B cell (primary cell): ENCODE data around the gene CS. TPM values are rescaled to one million over a fixed set of nuclear protein-coding genes. Genes with fewer than 3 reads are reported as not detected.

Experiments
- ATAC-seq: fragments of 200-7000 bp; cut with Tn5 transposase; one replicate; pipeline ENCODE4 v1.10.0; 2021; ENCODE audit warnings: low read depth, mild to moderate bottlenecking, moderate number of reproducible peaks, moderate library complexity
- CTCF ChIA-PET: fragments of 350-600 bp; sonication (Branson Sonifier 250); formaldehyde crosslinking; loops from one replicate; lab custom pipeline; 2021; ENCODE audit warnings: antibody characterized with exemption, inconsistent platforms; lab: Charles Lee
- POLR2A ChIA-PET: fragments of 350-600 bp; sonication (Branson Sonifier 250); formaldehyde crosslinking; loops from one replicate; lab custom pipeline; 2021; ENCODE audit warnings: antibody characterized with exemption; lab: Charles Lee
- DNase-seq: peaks from one replicate; pipeline ENCODE4 v3.0.0; 2013
- H2AFZ ChIP-seq: 2 replicates; pipeline ENCODE4 v1.6.1; 2012; ENCODE audit warnings: mild to moderate bottlenecking, low read depth, low read length; ENCODE audit not compliant: insufficient read depth, poor library complexity, severe bottlenecking
- H3K27ac ChIP-seq, 2 donors: 1 replicate in 1 of 2; 2 replicates in 1 of 2; pipeline ENCODE4 v1.5.1; 2012 to 2013; ENCODE audit warnings: low read length in 2 of 2, mild to moderate bottlenecking in 2 of 2, moderate library complexity in 1 of 2
- H3K27me3 ChIP-seq, 4 experiments: fragments of 200-600 bp in 1 of 4; sonication (generic) in 1 of 4; replicated peaks in 1 of 4; 1 replicate in 2 of 4; 2 replicates in 2 of 4; pipeline versions ENCODE4 v1.6.1 to v1.7.0; 2013 to 2016; ENCODE audit warnings: low read length in 3 of 4, mild to moderate bottlenecking in 2 of 4, mixed read lengths in 1 of 4, moderate library complexity in 1 of 4; ENCODE audit not compliant: insufficient read depth in 4 of 4, control insufficient read depth in 3 of 4; ENCODE audit errors: control extremely low read depth in 1 of 4
- H3K36me3 ChIP-seq, 2 experiments: replicated peaks in 1 of 2; 1 replicate in 1 of 2; 2 replicates in 1 of 2; pipeline versions ENCODE4 v1.6.1 to v1.7.1; 2013; ENCODE audit warnings: low read length in 1 of 2; ENCODE audit not compliant: insufficient read depth in 2 of 2, control insufficient read depth in 1 of 2; ENCODE audit errors: control extremely low read depth in 1 of 2, extremely low read depth in 1 of 2
- H3K4me1 ChIP-seq, 2 donors: fragments of 200-600 bp in 1 of 2; sonication (generic) in 1 of 2; 1 replicate in 1 of 2; 2 replicates in 1 of 2; pipeline versions ENCODE4 v1.5.1 to v1.6.1; 2013 to 2017; ENCODE audit warnings: low read length in 2 of 2; ENCODE audit not compliant: control insufficient read depth in 2 of 2, insufficient read depth in 2 of 2
- H3K4me2 ChIP-seq: replicated peaks from 2 replicates; pipeline ENCODE3; 2012; ENCODE audit warnings: mild to moderate bottlenecking, low read depth, low read length; ENCODE audit not compliant: poor library complexity, severe bottlenecking
- H3K4me3 ChIP-seq, 5 experiments: fragments of 200-600 bp in 1 of 5; sonication (generic) in 1 of 5; 1 replicate in 3 of 5; 2 replicates in 2 of 5; pipeline versions ENCODE4 v1.5.1 to v1.7.0; 2011 to 2016; ENCODE audit warnings: low read length in 4 of 5, mild to moderate bottlenecking in 4 of 5, low read depth in 2 of 5, control low read depth in 1 of 5, moderate library complexity in 1 of 5; ENCODE audit not compliant: insufficient read depth in 1 of 5; ENCODE audit errors: control extremely low read depth in 1 of 5, extremely low read depth in 1 of 5
- H3K79me2 ChIP-seq: fragments of 200-600 bp; sonication (generic); one replicate; pipeline ENCODE4 v1.6.0; 2016; ENCODE audit warnings: low read length; ENCODE audit not compliant: control insufficient read depth, insufficient read depth
- H3K9ac ChIP-seq: fragments of 200-600 bp; sonication (generic); 2 replicates; pipeline ENCODE4 v1.6.1; 2017; ENCODE audit warnings: mild to moderate bottlenecking, low read length, moderate library complexity
- H3K9me3 ChIP-seq, 3 donors: one replicate each; pipeline versions ENCODE4 v1.6.1 to v1.7.1; 2013; ENCODE audit warnings: low read length in 2 of 3; ENCODE audit not compliant: control insufficient read depth in 2 of 3, insufficient read depth in 1 of 3; ENCODE audit errors: control extremely low read depth in 1 of 3
- H4K20me1 ChIP-seq: 2 replicates; pipeline ENCODE4 v1.6.0; 2012; ENCODE audit warnings: mild to moderate bottlenecking, low read length; ENCODE audit not compliant: insufficient read depth, control insufficient read depth, poor library complexity, severe bottlenecking
- H3K27ac Mint-ChIP-seq: one replicate; pipeline ENCODE4 v1.8.0; 2021; ENCODE audit warnings: mixed read lengths
- H3K27me3 Mint-ChIP-seq: one replicate; pipeline ENCODE4 v1.8.0; 2021; ENCODE audit warnings: mixed read lengths
- H3K4me1 Mint-ChIP-seq: one replicate; pipeline ENCODE4 v1.8.0; 2021; ENCODE audit warnings: mixed read lengths
- H3K4me3 Mint-ChIP-seq: one replicate; pipeline ENCODE4 v1.8.0; 2021; ENCODE audit warnings: mixed read lengths
- H3K9me3 Mint-ChIP-seq: one replicate; pipeline ENCODE4 v1.8.0; 2022; ENCODE audit warnings: mixed read lengths; ENCODE audit not compliant: insufficient read depth
- EZH2 ChIP-seq: IDR thresholded peaks from 2 replicates; pipeline ENCODE4 v1.6.1; 2012; ENCODE audit warnings: borderline replicate concordance, low read depth, mild to moderate bottlenecking, moderate library complexity, low read length; ENCODE audit not compliant: insufficient read depth, poor library complexity, severe bottlenecking
- WGBS: methylation state at CpG from one replicate; pipeline ENCODE4 v1.1.5; 2013; ENCODE audit warnings: missing lambda C conversion rate; ENCODE audit not compliant: insufficient coverage; 5-methylcytosine and 5-hydroxymethylcytosine counted together
- intact Hi-C: fragments of 100-400 bp; cut with micrococcal nuclease; formaldehyde crosslinking; loops from one replicate; pipeline ENCODE4 v1.10.0; 2022
- polyA plus RNA-seq: library from polyadenylated mRNA; depleted of rRNA; stranded (reverse); fragments of >200 nt; gene quantifications from 2 replicates; pipeline ENCODE4 v1.2.3, GENCODE V29; 2012
- total RNA-seq, 2 donors: library from RNA; stranded (reverse); fragments of 120-200 nt in 1 of 2; gene quantifications; 1 replicate in 1 of 2; 2 replicates in 1 of 2; pipeline versions ENCODE4 v1.2.3 to v1.2.4, GENCODE V29; 2013 to 2022
- TF ChIP-seq, protein P1 (sequence below): fragments of 200-600 bp; IDR thresholded peaks from one replicate; pipeline ENCODE4 v1.8.0; 2022; ENCODE audit warnings: antibody characterized with exemption, mild to moderate bottlenecking

CS gene
- total and polyA plus RNA-seq, 2 donors (not counting 1 experiment from before 2014, with no cell fraction given) = 114 to 154 TPM

DNA sequence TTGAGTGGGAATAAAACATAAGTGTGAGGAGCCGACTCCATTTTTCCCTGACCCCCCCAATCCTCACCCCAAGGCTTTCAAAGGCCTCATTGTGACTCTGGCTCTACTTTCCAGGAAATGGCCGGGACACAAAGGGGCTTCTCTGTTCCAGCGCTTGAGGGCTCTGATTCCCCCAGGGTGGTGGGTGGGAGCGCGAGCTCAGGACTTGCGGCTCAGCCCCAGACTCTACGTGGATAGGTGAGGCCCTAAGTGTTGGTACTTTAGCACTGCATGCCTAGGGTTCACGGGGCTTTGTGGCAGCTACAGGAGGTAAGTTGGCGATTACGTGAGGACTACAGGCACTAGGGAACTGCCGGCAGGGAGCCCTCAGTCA is 15.1 kb upstream of the CS start:
- Histone ChIP-seq H3K27me3 (no peaks in the 10 kb centered on the region), H3K9me3 (no peaks in the 10 kb centered on the region), H3K27ac (peak overlapping the region; percentile 67 to 90), H3K9ac (peak overlapping the region; percentile 82), H3K4me3 (peak overlapping the region; percentile 78 to 94 (median 91)), H3K4me2 (peak overlapping the region; percentile 91), H3K4me1 (peaks cover 12 to 15% of the 10 kb centered on the region in 2 donors), H3K79me2 (peaks cover 20% of the 10 kb centered on the region), H4K20me1 (no peaks in the 10 kb centered on the region), H2AFZ (peak overlapping the region; percentile 95), H3K36me3 (peaks cover 8 to 28% of the 10 kb centered on the region in 2 experiments)
- no peak for TF ChIP-seq EZH2
- TF ChIP-seq, protein P1, sequence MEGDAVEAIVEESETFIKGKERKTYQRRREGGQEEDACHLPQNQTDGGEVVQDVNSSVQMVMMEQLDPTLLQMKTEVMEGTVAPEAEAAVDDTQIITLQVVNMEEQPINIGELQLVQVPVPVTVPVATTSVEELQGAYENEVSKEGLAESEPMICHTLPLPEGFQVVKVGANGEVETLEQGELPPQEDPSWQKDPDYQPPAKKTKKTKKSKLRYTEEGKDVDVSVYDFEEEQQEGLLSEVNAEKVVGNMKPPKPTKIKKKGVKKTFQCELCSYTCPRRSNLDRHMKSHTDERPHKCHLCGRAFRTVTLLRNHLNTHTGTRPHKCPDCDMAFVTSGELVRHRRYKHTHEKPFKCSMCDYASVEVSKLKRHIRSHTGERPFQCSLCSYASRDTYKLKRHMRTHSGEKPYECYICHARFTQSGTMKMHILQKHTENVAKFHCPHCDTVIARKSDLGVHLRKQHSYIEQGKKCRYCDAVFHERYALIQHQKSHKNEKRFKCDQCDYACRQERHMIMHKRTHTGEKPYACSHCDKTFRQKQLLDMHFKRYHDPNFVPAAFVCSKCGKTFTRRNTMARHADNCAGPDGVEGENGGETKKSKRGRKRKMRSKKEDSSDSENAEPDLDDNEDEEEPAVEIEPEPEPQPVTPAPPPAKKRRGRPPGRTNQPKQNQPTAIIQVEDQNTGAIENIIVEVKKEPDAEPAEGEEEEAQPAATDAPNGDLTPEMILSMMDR = no peak
- DNase-seq = no peak
- peak overlapping the region; percentile 99 for H3K27ac Mint-ChIP-seq
- ChIA-PET POLR2A (interaction anchor here (0.7 to 2.3 kb wide), 20 partner anchors 9 to 199 kb away, joined by 3 to 12 read pairs (median 4); partner anchors contain the start of genes APOF, COQ10A, GLS2 and IL23A), CTCF (interaction anchor here (0.6 to 4.8 kb wide), 13 partner anchors 21 to 321 kb away, joined by 3 to 44 read pairs (median 4); partner anchors contain the start of genes IL23A, PAN2, STAT2 and TIMELESS)
- H3K4me3 Mint-ChIP-seq = peak overlapping the region; percentile 99
- no peaks in the 10 kb centered on the region for H3K9me3 Mint-ChIP-seq
- ATAC-seq = no peak
- H3K27me3 Mint-ChIP-seq = no peaks in the 10 kb centered on the region
- intact Hi-C loops = loop anchor here (5.0 kb wide), 2 partner anchors 123 to 1207 kb away; partner anchors contain the start of genes DDIT3 and MBD6
- WGBS = under 1% methylated on average over 10 of the region's 11 CpGs
- H3K4me1 Mint-ChIP-seq = peaks cover 10% of the 10 kb centered on the region

DNA sequence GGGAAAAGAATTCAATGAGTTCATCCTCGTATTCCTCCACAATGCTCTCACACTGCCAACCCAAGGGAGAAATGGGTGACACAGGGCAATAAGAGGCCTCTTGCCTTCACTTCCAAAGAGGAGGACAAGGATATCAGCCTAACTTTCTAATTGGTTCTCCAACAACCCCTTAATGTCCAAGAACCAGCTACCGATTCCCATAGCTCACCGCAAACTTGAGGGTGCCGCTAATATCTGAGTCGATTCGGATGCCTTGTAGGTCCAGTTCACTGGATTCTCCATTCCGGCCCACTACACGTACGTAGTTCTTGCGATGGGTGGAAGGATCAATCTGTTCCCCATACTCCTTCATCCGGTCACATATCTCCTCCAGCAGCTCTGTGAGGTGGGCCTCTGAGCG is 10.9 kb upstream of the CS start:
- intact Hi-C loops = no loop called here
- POLR2A ChIA-PET = no interaction called here

More for the DNA sequence above, 10.9 kb upstream of the CS start:
- Histone ChIP-seq H2AFZ (no peak overlapping the region), H3K4me3 (no peak overlapping the region), H3K4me1 (peaks cover 8 to 10% of the 10 kb centered on the region in 2 donors), H3K36me3 (peaks cover 8 to 35% of the 10 kb centered on the region in 2 experiments), H3K27ac (no peak overlapping the region), H3K79me2 (peaks cover 27% of the 10 kb centered on the region), H3K4me2 (no peak overlapping the region), H3K27me3 (no peaks in the 10 kb centered on the region), H3K9ac (no peak overlapping the region), H3K9me3 (no peaks in the 10 kb centered on the region), H4K20me1 (no peaks in the 10 kb centered on the region)
- CTCF ChIA-PET = interaction anchor here (1.0 to 3.5 kb wide), 3 partner anchors 21 to 153 kb away, joined by 4 to 14 read pairs (median 4); partner anchors contain the start of gene ANKRD52
- TF ChIP-seq, protein P1 = no peak
- TF ChIP-seq EZH2 = no peak
- H3K4me1 Mint-ChIP-seq = peaks cover 10% of the 10 kb centered on the region
- H3K4me3 Mint-ChIP-seq = no peak overlapping the region
- no peaks in the 10 kb centered on the region for H3K27me3 Mint-ChIP-seq
- H3K27ac Mint-ChIP-seq = no peak overlapping the region
- DNase-seq = no peak
- H3K9me3 Mint-ChIP-seq = no peaks in the 10 kb centered on the region
- ATAC-seq = no peak
- over 99% methylated on average over 10 of the region's 12 CpGs for WGBS
